Activated T-cell treated with anti-CD3 and anti-CD28 coated beads, Interleukin-2, amount 50 U/mL, for 24 hours (primary cell): ENCODE measurements around the gene TOP3B.

Experiments
- DNase-seq: peaks from one replicate; pipeline ENCODE4 v3.0.0-alpha.2; 2020
- H3K27ac Mint-ChIP-seq: 2 replicates; pipeline ENCODE4 v1.8.0; 2020; ENCODE audit warnings: mild to moderate bottlenecking, mixed read lengths
- H3K27me3 Mint-ChIP-seq: 2 replicates; pipeline ENCODE4 v1.8.0; 2020; ENCODE audit warnings: mixed read lengths
- H3K36me3 Mint-ChIP-seq: 2 replicates; pipeline ENCODE4 v1.8.0; 2020; ENCODE audit warnings: low read depth, mixed read lengths
- H3K4me1 Mint-ChIP-seq: 2 replicates; pipeline ENCODE4 v1.8.0; 2020; ENCODE audit warnings: low read depth, mixed read lengths
- H3K4me3 Mint-ChIP-seq: 2 replicates; pipeline ENCODE4 v1.8.0; 2020; ENCODE audit warnings: mild to moderate bottlenecking, moderate library complexity, mixed read lengths
- H3K9me3 Mint-ChIP-seq: 2 replicates; pipeline ENCODE4 v1.8.0; 2020; ENCODE audit warnings: mixed read lengths

Gene TOP3B

GRCh38 chr22:21927174-21927823, 55.3 kb downstream of the TOP3B start:
- H3K4me1 Mint-ChIP-seq: no peaks in the 10 kb centered on the region
- no peak overlapping the region for H3K4me3 Mint-ChIP-seq
- no peaks in the 10 kb centered on the region for H3K27me3 Mint-ChIP-seq
- peaks cover 38% of the 10 kb centered on the region for H3K36me3 Mint-ChIP-seq
- DNase-seq: no peak
- H3K27ac Mint-ChIP-seq: no peak overlapping the region
- no peaks in the 10 kb centered on the region for H3K9me3 Mint-ChIP-seq

- Mint-ChIP-seq H3K27ac (no peak overlapping the region), H3K4me3 (no peak overlapping the region), H3K36me3 (peaks cover 36% of the 10 kb centered on the region), H3K27me3 (no peaks in the 10 kb centered on the region), H3K4me1 (no peaks in the 10 kb centered on the region), H3K9me3 (no peaks in the 10 kb centered on the region)
- no peak for DNase-seq
Observed at GRCh38 chr22:21926728-21927127, 55.9 kb downstream of the TOP3B start.

GRCh38 chr22:21923163-21923561, 59.4 kb downstream of the TOP3B start:
- Mint-ChIP-seq H3K9me3 (no peaks in the 10 kb centered on the region), H3K4me1 (no peaks in the 10 kb centered on the region), H3K27me3 (no peaks in the 10 kb centered on the region), H3K27ac (no peak overlapping the region), H3K4me3 (no peak overlapping the region), H3K36me3 (peaks cover 9% of the 10 kb centered on the region)
- no peak for DNase-seq

GRCh38 chr22:21922370-21923162, 60.0 kb downstream of the TOP3B start:
- Mint-ChIP-seq H3K27ac (no peak overlapping the region), H3K4me3 (no peak overlapping the region), H3K4me1 (no peaks in the 10 kb centered on the region)

GRCh38 chr22:21921729-21922128, 60.9 kb downstream of the TOP3B start:
- Mint-ChIP-seq H3K27me3 (no peaks in the 10 kb centered on the region), H3K4me1 (no peaks in the 10 kb centered on the region), H3K4me3 (no peak overlapping the region), H3K27ac (no peak overlapping the region), H3K9me3 (no peaks in the 10 kb centered on the region), H3K36me3 (peaks cover 6% of the 10 kb centered on the region)
- no peak for DNase-seq

More at GRCh38 chr22:21922370-21923162, 60.0 kb downstream of the TOP3B start:
- H3K9me3 Mint-ChIP-seq: no peaks in the 10 kb centered on the region
- no peak for DNase-seq
- H3K36me3 Mint-ChIP-seq: peaks cover 6% of the 10 kb centered on the region
- no peaks in the 10 kb centered on the region for H3K27me3 Mint-ChIP-seq

GRCh38 chr22:21921184-21921721, 61.3 kb downstream of the TOP3B start:
- no peak overlapping the region for H3K27ac Mint-ChIP-seq
- no peaks in the 10 kb centered on the region for H3K27me3 Mint-ChIP-seq
- H3K9me3 Mint-ChIP-seq: no peaks in the 10 kb centered on the region
- H3K4me1 Mint-ChIP-seq: no peaks in the 10 kb centered on the region
- H3K36me3 Mint-ChIP-seq: peaks cover 4% of the 10 kb centered on the region
- no peak overlapping the region for H3K4me3 Mint-ChIP-seq
- DNase-seq: no peak

- Mint-ChIP-seq H3K4me3 (no peak overlapping the region), H3K36me3 (peaks cover 3% of the 10 kb centered on the region), H3K4me1 (no peaks in the 10 kb centered on the region), H3K27ac (no peak overlapping the region), H3K27me3 (no peaks in the 10 kb centered on the region), H3K9me3 (no peaks in the 10 kb centered on the region)
- no peak for DNase-seq
Observed at GRCh38 chr22:21920341-21921183, 62.0 kb downstream of the TOP3B start.

- no peaks in the 10 kb centered on the region for H3K27me3 Mint-ChIP-seq
- no peak overlapping the region for H3K27ac Mint-ChIP-seq
- peaks cover 1% of the 10 kb centered on the region for H3K36me3 Mint-ChIP-seq
- no peak overlapping the region for H3K4me3 Mint-ChIP-seq
- no peaks in the 10 kb centered on the region for H3K9me3 Mint-ChIP-seq
- no peaks in the 10 kb centered on the region for H3K4me1 Mint-ChIP-seq
- no peak for DNase-seq
Observed at GRCh38 chr22:21919526-21920307, 62.9 kb downstream of the TOP3B start.

GRCh38 chr22:21918466-21919185, 64.0 kb downstream of the TOP3B start:
- Mint-ChIP-seq H3K36me3 (peaks cover 1% of the 10 kb centered on the region), H3K4me1 (no peaks in the 10 kb centered on the region), H3K4me3 (no peak overlapping the region), H3K27me3 (no peaks in the 10 kb centered on the region), H3K27ac (no peak overlapping the region), H3K9me3 (no peaks in the 10 kb centered on the region)
- DNase-seq: no peak

- Mint-ChIP-seq H3K36me3 (peaks cover 1% of the 10 kb centered on the region), H3K27me3 (no peaks in the 10 kb centered on the region), H3K4me1 (no peaks in the 10 kb centered on the region), H3K4me3 (no peak overlapping the region), H3K27ac (no peak overlapping the region), H3K9me3 (no peaks in the 10 kb centered on the region)
- no peak for DNase-seq
Observed at GRCh38 chr22:21917959-21918261, 64.7 kb downstream of the TOP3B start.

- no peak overlapping the region for H3K27ac Mint-ChIP-seq
- H3K4me3 Mint-ChIP-seq: no peak overlapping the region
- peaks cover 1% of the 10 kb centered on the region for H3K36me3 Mint-ChIP-seq
- H3K27me3 Mint-ChIP-seq: no peaks in the 10 kb centered on the region
- no peaks in the 10 kb centered on the region for H3K4me1 Mint-ChIP-seq
- no peak for DNase-seq
- H3K9me3 Mint-ChIP-seq: no peaks in the 10 kb centered on the region
Observed at GRCh38 chr22:21917181-21917958, 65.2 kb downstream of the TOP3B start.

- Mint-ChIP-seq H3K4me1 (no peaks in the 10 kb centered on the region), H3K9me3 (no peaks in the 10 kb centered on the region), H3K4me3 (no peak overlapping the region), H3K27me3 (no peaks in the 10 kb centered on the region), H3K36me3 (peaks cover 1% of the 10 kb centered on the region), H3K27ac (peak overlapping the region; percentile 14)
- no peak for DNase-seq
Observed at GRCh38 chr22:21916309-21916918, 66.2 kb downstream of the TOP3B start.
